Activated CD8-positive, alpha-beta T cell treated with anti-CD3 and anti-CD28 coated beads for 36 hours (primary cell): Measurements from ENCODE around the gene DHX30. TPM values are rescaled to one million over a fixed set of nuclear protein-coding genes. Genes with fewer than 3 reads are reported as not detected.

Experiments used
- ATAC-seq: fragments of 200-7000 bp; cut with Tn5 transposase; one replicate; pipeline ENCODE4 v1.10.0; 2021; ENCODE audit warnings: mild to moderate bottlenecking, moderate library complexity
- CTCF ChIA-PET: fragments of 350-600 bp; sonication (Branson Sonifier 250); formaldehyde crosslinking; loops from one replicate; lab custom pipeline; 2021; ENCODE audit warnings: antibody characterized with exemption; lab: Charles Lee
- POLR2A ChIA-PET: fragments of 350-600 bp; sonication (Branson Sonifier 250); formaldehyde crosslinking; loops from one replicate; lab custom pipeline; 2021; ENCODE audit warnings: antibody characterized with exemption; lab: Charles Lee
- DNase-seq: peaks from one replicate; pipeline ENCODE4 v3.0.0-alpha.2; 2020
- H3K27ac Mint-ChIP-seq: one replicate; pipeline ENCODE4 v1.8.0; 2021; ENCODE audit warnings: mild to moderate bottlenecking, mixed read lengths
- H3K27me3 Mint-ChIP-seq: one replicate; pipeline ENCODE4 v1.8.0; 2021; ENCODE audit warnings: mixed read lengths
- H3K36me3 Mint-ChIP-seq: one replicate; pipeline ENCODE4 v1.8.0; 2021; ENCODE audit warnings: low read depth, mixed read lengths
- H3K4me1 Mint-ChIP-seq: one replicate; pipeline ENCODE4 v1.8.0; 2021; ENCODE audit warnings: low read depth, mixed read lengths
- H3K4me3 Mint-ChIP-seq: one replicate; pipeline ENCODE4 v1.8.0; 2021; ENCODE audit warnings: mild to moderate bottlenecking, moderate library complexity, mixed read lengths
- H3K9me3 Mint-ChIP-seq: one replicate; pipeline ENCODE4 v1.8.0; 2021; ENCODE audit warnings: mixed read lengths
- CTCF ChIP-seq: fragments of 200-600 bp; IDR thresholded peaks from one replicate; pipeline ENCODE4 v1.8.0; 2022; ENCODE audit warnings: antibody characterized with exemption, mild to moderate bottlenecking
- intact Hi-C: fragments of 100-400 bp; cut with micrococcal nuclease; formaldehyde crosslinking; loops from one replicate; pipeline ENCODE4 v1.10.0; 2022
- microRNA-seq: library from miRNA; unstranded; fragments of <30 nt; microRNA quantifications from one replicate; pipeline ENCODE4 v1.2.0, GENCODE V29; 2022; ENCODE audit warnings: borderline microRNAs expressed, borderline replicate concordance
- total RNA-seq, 2 experiments: library from RNA; stranded (reverse); gene quantifications; one replicate each; pipeline ENCODE4 v1.2.3, GENCODE V29; 2021

DHX30 gene
- total RNA-seq, 2 experiments from 2014 or later = 81.5 to 84.2 TPM

- H3K9me3 Mint-ChIP-seq = no peaks in the 10 kb centered on the region
- peaks cover 9% of the 10 kb centered on the region for H3K4me1 Mint-ChIP-seq
- DNase-seq = no peak
- no peak for TF ChIP-seq CTCF
- H3K36me3 Mint-ChIP-seq = peaks cover 3% of the 10 kb centered on the region
- H3K27me3 Mint-ChIP-seq = no peaks in the 10 kb centered on the region
- H3K4me3 Mint-ChIP-seq = no peak overlapping the region
- intact Hi-C loops = no loop called here
- no peak overlapping the region for H3K27ac Mint-ChIP-seq
- POLR2A ChIA-PET = no interaction called here
- no peak for ATAC-seq
- CTCF ChIA-PET = no interaction called here
These were observed 93.8 kb downstream of the DHX30 start for GRCh38 chr3:47896736-47897135.

GRCh38 chr3:47897954-47898353, 95.0 kb downstream of the DHX30 start:
- ATAC-seq (no peak), DNase-seq (no peak)
- no peaks in the 10 kb centered on the region for H3K27me3 Mint-ChIP-seq
- intact Hi-C loops = no loop called here
- peaks cover 4% of the 10 kb centered on the region for H3K36me3 Mint-ChIP-seq
- CTCF ChIA-PET = no interaction called here
- H3K9me3 Mint-ChIP-seq = no peaks in the 10 kb centered on the region
- POLR2A ChIA-PET = no interaction called here
- no peak for TF ChIP-seq CTCF
- H3K27ac Mint-ChIP-seq = no peak overlapping the region
- H3K4me1 Mint-ChIP-seq = peaks cover 9% of the 10 kb centered on the region
- H3K4me3 Mint-ChIP-seq = no peak overlapping the region

- intact Hi-C loops = no loop called here
These were observed 96.7 kb downstream of the DHX30 start for GRCh38 chr3:47899495-47900108.

More at GRCh38 chr3:47899495-47900108, 96.7 kb downstream of the DHX30 start:
- CTCF ChIA-PET = interaction anchor here (0.7 to 1.3 kb wide), 3 partner anchors 90 to 479 kb away, joined by 3 to 4 read pairs (median 4); no protein-coding TSS in a partner anchor
- H3K4me1 Mint-ChIP-seq = peaks cover 9% of the 10 kb centered on the region
- POLR2A ChIA-PET = interaction anchor here (0.7 to 1.1 kb wide), 2 partner anchors 10 to 371 kb away, joined by 3 read pairs; no protein-coding TSS in a partner anchor
- no peaks in the 10 kb centered on the region for H3K27me3 Mint-ChIP-seq
- DNase-seq = no peak
- H3K4me3 Mint-ChIP-seq = no peak overlapping the region
- ATAC-seq = no peak
- peaks cover 7% of the 10 kb centered on the region for H3K36me3 Mint-ChIP-seq
- no peaks in the 10 kb centered on the region for H3K9me3 Mint-ChIP-seq
- no peak overlapping the region for H3K27ac Mint-ChIP-seq
- no peak for TF ChIP-seq CTCF

Small RNA genes within 50 kb of the gene (microRNA-seq; reads per million reads assigned to microRNA genes)
- gene MIR1226 = 49.0 reads per million, percentile 58 among the genes with 10 or more reads in this experiment

Other genes starting within 250 kb of the DHX30 start
- gene CSPG5, start 224.3 kb upstream of the DHX30 start, total RNA-seq = under 1 TPM; 0.54 to 0.58 TPM
- 100 to 1,000 TPM; 106 to 113 TPM for gene SMARCC1, start 21.2 kb upstream of the DHX30 start, total RNA-seq
- 100 to 1,000 TPM; 101 to 103 TPM for gene MAP4, start 213.3 kb downstream of the DHX30 start, total RNA-seq